ENCODE data around the gene CDC42BPA.
"Not testable (repeated sequence)": the region's sequence is repeated elsewhere in the genome, so short reads cannot be mapped to it uniquely, and the experiment has no call there.

CDC42BPA gene

DNA sequence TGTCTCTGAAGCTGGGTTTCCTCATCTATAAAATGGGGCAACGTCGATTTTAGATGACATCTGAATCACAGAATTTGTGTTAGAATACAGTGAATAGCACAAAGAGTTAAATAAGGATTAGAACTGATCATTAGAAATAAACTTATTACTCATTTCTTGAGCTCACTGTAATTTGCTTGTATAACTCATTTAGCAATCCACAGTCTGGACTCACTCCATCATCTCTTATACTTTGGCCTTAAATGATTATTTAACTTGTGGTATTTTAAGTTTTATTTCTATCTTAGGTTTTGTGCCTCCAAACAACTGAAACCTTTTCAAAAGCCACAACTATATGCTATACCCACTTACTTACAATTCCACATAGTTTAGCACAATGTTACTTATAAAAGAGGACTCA, 128.0 kb downstream of the CDC42BPA start:
- DNase-seq = no peak

DNA sequence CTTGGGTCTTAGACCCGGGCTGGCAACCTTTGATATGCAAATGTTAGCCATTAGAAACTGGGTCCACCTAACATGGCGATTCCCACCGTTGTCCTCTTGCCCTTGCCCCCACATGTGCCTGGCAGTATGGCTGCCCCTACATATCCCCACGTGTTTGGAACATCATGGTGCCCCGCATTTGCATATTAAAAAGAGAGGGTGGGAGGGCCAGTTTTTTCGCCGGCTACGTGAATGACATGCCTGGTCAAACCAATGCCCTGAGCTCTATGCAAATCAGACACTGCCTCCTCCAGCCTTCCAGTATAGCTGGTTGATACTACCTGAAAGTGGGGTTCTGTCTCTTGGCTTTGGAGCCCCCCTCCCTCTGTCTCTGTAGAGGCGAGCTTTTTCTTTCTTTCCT, 133.0 kb downstream of the CDC42BPA start:
- no peak for DNase-seq

DNA sequence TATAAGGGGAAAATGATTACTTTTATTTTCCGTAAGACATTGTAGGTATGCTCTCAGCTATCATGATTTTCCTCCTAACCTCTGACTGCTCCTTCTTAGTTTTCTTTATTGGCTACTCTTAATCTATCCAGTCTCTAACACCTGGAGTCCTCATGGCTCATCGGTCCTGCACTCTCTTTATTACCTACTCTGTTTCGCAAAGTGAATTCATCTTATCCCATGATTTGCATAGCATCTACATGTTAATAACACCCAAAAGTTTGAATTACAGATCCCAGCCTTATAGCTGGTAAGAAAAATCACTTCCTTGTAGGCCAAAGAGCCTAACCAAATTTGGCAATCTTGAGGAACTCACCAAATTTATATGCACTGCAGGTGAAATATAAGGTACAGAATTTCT, 136.3 kb downstream of the CDC42BPA start:
- no peak for DNase-seq

DNA sequence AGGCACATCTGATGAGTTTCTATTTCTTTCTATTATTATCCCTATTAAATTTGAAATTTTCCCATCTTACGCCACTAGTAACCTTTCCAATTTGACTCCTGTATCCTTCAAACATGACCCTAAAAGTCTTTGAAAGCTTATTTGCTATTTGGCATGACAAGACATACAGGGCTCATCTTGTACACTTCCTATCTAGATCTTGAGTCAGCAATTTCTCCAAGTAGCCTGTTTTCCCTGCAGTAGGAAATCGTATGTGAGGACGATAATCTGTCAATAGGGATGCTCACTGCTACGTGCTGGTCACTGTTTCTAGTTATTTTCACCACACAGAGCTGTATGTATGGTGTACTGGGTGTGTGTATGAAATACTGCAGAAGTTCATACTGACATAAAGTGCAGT, 142.7 kb downstream of the CDC42BPA start:
- no peak for DNase-seq

DNA sequence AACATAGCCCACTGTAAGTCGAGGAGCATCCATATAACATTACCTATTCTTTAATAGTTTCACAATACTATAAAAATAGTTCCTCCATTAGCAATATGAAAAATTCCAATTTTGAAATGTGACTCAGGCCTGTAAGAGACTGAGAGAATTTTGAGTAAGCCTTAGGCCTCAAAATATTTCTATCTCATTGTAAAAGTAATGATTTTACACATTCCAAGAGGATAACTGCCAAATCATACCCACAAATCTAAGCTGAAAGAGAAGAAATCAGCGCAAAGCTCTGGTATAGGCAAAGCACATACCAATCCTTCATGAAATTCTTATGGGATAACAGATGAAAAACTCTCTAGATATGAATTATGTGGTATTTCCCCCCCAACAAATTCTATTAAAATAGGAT, 144.1 kb downstream of the CDC42BPA start:
- DNase-seq = no peak

DNA sequence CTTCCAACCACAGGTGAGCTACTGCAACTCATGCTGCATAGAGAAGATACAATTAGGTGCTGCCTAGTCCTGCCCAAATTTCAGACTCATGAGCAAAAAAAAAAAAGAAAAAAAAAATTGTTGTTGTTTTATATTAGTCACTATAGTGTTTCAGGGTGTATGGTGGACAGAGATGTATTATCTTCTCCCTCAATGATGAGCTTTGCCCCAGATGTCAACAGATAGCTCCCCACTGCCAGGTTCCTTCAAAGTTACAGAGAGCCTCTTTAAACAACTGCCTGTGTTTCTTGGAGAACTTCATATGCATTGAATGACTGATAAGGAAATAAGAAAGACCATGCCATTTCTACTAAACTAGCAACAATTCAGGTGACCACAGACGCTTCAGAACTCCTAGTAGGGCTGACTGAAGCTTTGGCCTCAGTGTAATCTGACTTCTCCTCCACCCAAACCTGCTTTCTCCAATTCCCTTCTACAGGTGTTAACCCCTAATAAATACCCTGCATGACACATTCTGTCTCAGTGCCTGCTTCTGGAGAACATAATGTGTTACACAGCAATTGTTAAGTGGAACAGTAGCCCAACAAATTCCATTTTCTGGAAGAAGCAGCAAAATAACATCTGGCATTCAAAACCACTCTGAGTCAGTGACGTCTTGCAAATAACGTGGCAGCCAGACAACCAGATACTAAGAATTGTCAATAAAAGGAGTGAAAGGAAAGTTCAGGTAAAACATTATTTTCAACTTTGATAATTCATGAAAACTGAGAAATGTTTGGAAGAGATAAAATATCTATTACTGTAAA, 147.7 kb downstream of the CDC42BPA start:
- no peak for DNase-seq

DNA sequence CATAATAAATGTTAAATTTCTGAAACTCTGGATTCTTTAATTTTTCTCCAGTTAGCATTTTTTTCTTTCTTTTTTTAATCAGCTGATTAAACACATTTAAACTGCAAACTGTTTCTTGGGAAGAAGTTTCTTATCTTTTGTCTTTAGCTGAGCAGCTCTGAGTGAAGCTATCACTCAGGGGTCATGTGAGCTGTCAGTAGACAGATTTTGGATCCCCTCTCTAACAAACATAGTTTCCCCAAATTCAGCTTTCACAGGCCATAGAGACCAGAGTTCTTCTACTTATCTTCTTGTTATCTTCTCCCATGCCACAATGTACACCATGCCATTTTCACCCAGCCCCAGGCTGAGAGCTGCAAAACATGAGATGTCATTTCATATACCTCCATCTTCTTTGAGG, 148.9 kb downstream of the CDC42BPA start:
- DNase-seq = no peak

DNA sequence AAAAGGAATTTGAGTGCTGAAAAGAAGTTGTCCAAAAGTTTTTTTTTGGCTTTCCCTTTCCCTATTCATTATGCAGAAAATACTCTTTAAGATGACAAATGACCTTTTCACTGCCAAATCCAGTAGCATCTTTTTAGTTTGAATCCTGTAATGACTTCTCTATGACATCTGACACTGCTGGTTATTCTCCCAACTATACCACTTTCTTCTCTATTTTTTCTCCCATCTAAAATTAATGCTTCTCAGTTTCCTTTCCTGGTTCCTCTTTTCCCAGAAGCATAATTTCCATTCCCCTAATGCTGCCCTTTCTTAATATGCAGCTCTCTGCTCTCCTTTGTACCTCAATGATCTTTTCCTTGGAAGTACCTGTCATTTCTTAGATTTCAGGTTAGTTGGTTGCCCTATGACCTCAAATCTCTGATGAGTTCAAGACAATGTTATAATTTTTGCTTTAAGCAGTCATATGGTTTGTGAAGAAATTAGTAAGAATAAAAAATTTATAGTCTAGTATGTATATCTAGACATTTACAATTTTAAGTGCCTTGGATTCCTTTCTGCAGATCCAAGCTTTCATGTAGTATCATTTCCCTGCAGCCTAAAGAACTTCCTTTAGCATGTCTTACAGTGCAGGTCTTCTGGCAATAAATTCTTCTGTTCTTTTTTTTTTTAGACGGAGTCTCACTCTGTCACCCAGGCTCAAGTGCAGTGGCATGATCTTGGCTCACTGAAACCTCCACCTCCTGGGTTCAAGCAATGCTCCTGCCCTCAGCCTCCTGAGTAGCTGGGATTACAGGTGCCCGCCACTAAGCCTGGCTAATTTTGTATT, 150.8 kb downstream of the CDC42BPA start:
- DNase-seq = no peak

DNA sequence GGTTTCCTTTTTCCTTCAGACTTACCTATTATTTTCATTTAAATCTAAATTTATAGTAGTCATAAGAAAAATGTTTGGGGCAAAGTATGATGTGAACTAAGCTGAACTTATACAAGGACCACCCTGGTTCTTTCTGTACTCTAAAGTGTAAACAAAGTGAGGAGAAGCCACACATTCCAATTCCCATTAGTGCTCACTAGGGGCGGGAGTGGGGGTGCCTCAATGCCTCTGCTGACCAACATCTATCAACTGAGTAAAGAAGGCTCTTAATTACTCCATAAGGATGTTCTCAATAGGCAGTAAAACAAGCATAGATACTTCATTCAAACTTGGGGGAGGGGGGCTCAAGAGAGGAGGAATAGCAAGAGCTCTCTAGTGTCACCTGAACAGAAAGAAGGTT, 151.7 kb downstream of the CDC42BPA start:
- DNase-seq = no peak

DNA sequence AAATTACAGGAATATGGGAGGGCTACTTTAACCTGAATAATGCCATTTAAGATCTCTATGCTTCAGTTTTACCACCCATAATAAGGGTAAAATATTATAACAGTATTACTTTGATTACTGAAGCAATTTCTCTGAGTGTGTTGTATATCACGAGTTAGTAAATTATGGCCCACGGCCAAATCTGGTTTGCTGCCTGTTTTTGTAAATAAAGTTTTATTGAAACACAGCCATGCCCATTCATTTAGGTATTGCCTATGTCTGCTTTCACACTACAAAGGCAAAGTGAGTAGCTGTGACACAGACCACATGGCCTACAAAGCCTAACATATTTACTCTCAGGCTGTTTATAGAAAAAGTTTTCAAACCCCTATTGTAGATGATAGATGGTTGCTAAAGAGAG, 156.8 kb downstream of the CDC42BPA start:
- no peak for DNase-seq

DNA sequence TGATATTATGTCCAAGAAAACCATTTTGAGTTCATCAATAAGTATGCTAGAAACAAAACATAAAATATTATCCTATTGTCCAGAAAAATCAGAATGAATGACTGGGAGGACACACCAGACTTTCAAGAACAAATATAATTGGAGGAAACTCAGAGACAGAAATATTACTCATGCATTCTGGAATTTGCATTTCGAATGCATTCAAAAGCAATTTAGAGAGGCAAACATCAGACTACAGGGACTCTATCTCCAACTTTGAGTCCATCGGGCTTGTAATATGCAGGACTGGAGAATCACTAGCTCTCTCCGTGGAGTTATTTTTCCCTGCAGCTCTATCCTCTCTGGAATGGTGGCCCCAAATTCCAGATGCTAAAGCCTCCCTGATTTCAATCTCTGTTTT, 161.8 kb downstream of the CDC42BPA start:
- DNase-seq = no peak

DNA sequence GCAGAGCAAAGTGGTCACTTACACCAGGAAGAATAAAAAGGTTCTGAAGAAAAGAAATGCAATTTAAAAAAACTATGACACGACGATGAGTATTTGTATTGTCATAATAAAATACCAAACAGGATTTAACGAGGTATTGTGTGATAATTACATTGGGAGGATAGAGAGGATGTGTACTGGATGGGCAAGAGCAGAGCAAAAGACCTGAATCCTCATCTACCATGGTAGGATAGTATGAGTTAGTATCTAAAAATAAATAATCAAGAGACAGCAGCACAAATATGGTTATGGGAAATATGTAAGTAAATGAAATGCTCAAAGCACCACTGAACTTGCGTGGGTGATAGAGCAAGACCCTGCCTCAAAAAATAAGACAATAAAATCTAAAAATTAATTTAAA, 162.6 kb downstream of the CDC42BPA start:
- DNase-seq = no peak

DNA sequence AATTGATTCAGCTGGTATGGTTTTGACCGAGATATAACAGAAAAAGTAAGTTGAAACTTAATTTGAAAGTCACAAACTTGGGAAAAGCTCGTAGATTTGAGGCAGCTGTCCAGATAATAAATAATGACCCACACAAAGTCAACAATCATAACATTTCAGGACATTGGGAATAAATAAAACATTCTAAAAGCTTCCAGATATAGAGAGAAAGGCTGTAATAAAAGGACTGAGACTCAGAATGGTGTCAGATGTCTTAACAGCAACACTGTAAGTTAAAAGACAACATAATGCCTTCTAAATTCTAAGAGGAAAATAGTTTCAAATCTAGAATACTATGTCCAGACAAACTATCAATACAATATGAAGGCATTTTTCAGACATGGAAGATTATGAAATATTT, 163.3 kb downstream of the CDC42BPA start:
- no peak for DNase-seq

DNA sequence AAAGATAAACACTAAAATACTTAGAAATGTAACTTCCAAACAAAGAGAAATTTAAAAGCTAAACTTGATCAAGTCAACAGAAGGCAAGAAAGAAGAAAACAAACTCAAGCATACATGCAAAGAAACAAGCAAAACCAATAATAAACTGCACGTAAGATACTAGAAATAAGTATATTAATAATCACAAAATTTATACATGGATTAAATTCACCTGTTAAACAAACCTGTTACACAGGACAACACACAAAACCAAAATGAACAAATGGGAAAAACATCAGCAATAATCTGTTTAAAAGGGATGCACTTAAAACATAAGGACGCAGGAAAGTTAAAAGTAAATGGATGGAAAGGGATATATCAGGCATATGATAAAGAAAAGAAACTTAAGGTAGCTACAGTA, 165.8 kb downstream of the CDC42BPA start:
- DNase-seq = no peak

DNA sequence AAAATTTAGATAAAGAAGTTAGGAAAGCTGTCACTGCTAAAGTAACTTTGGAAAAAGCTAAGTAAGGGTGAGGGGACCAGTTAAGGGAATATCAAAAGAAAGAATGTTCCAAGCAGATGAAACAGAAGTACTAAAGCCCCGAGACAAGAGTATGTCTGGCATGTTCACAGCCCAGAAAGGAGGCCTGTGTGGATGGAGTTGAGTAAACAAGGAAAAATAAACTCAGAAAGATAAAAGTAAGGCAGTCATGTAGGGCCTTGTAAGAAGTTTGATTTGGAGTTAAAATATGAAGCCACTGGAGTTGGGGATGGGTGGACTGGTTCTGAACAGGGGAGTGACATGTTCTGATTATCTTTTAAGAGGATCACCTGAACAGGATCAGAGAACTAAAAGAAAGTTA, 177.9 kb downstream of the CDC42BPA start:
- no peak for DNase-seq

DNA sequence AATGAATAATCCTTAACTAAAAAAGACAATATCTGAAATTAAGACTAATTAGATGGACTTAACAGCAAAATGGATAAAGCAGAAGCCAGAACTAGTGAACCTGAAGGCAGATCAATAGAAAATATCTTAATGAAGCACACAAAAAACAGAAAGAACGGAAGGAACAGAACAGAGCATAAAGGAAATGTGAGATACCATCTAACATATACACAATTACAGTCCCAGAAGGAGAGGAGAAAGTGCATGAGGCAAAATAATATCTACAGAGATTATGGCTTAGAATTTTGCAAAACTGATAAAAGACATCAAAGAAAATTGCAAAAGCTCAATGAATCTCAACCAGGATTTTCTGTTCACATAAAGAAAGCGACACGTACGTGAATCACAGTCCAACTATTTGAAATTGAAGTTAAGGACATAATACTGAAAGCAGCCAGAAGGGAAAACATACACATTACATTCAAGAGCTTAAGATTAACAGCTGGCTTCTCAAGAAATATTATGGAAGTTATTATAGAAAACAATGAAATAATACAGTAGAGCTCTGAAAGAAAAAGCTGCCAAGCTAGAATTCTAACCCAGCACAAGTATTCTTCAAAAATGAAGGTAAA, 182.0 kb downstream of the CDC42BPA start:
- no peak for DNase-seq

DNA sequence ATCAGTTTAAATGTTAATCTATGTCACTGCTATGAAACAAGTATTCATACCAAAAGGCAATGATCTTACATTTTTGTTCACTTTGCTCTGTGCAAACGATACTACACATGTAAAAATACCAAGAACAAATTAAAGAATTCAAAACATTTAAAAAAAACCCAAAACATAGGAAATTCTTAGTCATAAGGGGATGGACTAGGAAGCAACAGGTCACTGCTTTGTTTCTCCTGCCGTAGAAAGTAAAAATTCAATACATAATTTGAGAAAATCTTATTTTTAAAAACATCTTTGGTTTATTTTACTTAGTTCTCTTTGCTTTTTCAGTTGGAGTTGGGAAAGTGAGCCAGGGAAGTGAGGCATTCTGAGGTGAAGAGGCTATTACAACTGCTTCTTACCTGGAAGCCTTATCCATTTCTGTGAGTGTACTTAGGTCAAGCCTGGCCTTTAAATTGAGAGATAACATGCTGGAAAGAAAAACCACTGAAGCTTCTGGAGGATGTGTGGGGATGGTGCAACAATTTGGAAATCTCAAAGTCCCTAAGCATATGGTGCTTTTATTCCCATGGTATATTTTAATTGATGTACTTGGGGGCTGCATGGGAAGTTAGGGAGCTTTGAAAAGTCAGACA, 183.5 kb downstream of the CDC42BPA start:
- DNase-seq = no peak

DNA sequence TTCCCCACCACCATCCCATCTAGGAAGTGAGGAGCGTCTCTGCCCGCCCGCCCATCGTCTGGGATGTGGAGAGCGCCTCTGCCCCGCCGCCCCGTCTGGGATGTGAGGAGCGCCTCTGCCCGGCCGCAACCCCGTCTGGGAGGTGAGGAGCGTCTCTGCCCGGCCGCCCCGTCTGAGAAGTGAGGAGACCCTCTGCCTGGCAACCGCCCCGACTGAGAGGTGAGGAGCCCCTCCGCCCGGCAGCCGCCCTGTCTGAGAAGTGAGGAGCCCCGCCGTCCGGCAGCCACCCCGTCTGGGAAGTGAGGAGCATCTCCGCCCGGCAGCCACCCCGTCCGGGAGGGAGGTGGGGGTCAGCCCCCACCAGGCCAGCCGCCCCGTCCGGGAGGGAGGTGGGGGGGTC, 185.6 kb downstream of the CDC42BPA start:
- DNase-seq = not testable (repeated sequence)

DNA sequence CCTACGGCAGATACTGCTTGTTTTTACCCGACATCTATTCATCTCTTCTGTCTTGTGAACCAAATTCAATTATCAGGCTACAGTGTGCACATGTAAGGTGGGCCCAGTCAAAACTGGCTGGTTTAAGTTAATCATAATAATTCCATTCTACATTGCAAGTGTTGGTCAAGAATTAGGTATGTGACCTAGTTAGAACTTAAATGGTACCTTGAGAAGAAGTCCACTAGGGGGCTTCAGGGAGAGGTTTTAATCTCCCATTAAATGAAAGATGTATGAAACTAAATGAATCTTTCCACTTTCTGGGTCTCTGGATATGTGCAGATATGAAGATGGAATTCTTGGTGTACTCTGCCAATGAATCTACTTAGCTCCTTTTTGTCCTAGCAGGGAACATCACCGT, 187.1 kb downstream of the CDC42BPA start:
- DNase-seq = no peak

DNA sequence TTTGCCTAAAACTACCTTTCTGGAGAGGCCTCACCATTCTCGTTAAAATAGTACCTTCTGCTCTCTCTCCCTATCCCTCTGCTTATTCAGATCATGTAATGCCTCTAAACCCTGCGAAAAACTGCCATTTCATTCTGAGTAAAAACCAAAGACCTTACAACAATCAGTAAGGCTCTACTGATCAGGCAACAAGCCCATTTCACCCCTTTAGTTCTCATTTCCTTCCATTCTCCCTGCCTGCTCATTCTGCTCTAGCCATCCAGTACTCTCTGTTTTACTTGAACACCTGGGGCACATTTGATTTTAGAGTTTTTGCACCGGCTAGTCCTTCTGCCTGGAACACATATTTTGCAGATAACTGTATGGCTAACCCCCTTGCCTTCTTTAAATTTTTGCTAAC, 190.4 kb downstream of the CDC42BPA start:
- DNase-seq = peak; percentile 6

DNA sequence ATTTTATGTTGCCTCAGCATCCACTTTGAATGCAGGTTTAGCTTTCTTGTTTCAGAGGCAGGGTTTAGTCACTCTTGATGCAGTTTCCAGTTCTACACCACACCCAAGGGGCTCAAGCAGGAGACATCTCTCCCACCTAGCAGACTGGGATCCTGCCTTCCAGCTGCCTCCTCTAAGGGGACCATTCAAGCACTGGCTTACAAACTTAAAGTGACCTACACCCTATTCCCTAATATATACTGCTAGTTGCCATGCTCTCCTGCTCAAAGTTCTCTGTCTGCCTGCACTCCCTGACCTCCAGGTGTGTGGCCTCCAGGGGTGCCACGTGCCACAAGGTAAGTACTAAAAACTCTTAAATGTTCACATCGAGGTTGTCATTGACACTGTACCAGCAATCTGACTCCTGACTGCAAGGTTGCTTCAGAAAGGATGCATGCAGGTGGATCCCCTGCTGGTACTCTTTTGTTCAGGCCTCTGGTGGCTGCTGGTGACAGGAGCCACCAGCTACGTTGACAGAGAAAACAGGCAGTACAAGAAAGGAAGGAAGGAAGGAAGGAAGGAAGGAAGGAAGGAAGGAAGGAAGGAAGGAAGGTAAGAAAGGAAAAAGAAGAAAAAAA, 192.3 kb downstream of the CDC42BPA start:
- no peak for DNase-seq

DNA sequence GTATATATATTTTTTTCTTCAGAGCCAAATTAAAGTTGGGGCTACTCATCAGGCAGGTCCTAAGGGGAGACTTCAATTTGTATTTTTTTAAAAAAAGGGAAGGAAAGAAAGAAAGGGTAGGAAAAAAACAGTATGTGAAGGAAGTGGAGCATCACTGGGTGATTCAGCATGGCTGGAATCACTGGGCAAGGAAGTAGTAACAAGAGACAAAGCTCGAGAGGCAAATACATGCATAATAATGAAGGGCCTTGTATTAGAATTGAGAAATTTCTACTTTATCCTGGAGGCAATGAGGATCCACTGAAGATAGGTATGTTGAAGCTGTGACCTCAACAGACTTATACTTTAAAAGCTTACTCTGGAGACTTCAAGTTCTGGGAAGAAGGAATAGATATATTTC, 193.8 kb downstream of the CDC42BPA start:
- DNase-seq = no peak

DNA sequence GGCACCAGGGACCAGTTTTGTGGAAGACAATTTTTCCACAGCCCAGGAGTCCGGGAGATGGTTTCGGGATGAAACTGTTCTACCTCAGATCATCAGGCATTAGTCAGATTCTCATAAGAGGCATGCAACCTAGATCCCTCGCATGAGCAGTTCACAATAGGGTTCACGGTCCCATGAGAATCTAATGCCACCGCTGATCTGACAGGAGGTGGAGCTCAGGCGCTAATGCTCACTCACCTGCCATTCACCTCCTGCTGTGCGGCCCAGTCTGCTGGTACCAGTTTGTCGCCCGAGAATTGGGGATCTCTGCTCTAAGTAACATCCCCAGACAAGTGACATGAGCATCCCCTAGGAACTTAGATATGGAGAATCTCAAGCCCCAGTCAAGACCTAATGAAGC, 197.5 kb downstream of the CDC42BPA start:
- no peak for DNase-seq
